GM19238 (cell line): ENCODE measurements around the gene ENPP5.
A peak's percentile ranks its signal among the peaks of the same experiment; 100 is the strongest.

Experiments
- DNase-seq: peaks from one replicate; pipeline ENCODE4 v3.0.0; 2011; ENCODE audit warnings: low spot score; ENCODE audit not compliant: insufficient read length

ENPP5 gene, protein sequence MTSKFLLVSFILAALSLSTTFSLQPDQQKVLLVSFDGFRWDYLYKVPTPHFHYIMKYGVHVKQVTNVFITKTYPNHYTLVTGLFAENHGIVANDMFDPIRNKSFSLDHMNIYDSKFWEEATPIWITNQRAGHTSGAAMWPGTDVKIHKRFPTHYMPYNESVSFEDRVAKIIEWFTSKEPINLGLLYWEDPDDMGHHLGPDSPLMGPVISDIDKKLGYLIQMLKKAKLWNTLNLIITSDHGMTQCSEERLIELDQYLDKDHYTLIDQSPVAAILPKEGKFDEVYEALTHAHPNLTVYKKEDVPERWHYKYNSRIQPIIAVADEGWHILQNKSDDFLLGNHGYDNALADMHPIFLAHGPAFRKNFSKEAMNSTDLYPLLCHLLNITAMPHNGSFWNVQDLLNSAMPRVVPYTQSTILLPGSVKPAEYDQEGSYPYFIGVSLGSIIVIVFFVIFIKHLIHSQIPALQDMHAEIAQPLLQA

DNA sequence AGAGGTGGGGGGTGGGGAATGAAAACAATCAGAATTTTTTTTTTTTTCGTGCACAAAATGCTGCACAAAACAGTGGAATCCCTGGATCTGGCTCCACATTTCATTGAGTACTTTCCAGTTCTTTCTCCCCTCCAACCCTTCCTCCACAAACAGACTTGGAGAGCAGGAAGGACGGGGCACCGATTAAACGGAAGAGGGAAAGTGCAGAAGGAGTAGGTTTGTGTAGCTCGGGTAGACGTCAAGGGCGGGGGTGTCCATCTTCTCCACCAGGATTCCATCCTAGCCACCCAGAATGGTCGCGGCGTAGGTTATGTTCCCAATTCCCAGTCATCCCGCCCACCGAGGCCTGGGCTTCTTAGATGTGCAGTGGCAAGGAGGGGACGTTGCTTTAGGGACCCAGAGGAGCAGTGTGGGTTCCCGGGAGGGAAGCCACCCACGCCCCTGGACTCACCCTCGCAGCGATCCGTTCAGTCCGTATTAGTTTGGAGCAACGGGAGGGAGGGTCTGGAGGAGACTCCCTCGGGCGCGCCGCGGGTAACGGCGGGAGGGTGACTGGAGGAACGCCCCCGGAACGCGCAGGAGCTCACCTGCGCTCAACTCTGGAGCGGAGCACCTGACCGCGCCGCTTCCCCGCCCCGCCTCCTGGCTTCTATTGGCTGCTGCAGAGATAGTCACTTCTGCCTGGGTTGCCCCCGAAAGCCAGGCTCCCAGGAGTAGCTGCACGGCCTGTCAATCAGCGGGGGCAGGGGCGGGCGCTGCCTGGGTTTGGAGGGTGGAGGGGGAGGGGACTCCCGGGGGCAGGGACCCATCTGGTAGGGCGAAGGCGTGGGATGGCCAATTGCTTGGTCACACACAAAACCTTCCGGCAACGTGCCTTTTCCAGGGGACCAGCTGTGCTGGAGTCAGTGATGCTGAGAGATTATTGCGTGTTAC is at the start of gene ENPP5:
TSS of gene ENPP5 (minus strand) at position 624 of the 933 bp plus-strand sequence. CDS start 2,718 bp downstream, outside the sequence.
- peak; percentile 68 for DNase-seq

DNA sequence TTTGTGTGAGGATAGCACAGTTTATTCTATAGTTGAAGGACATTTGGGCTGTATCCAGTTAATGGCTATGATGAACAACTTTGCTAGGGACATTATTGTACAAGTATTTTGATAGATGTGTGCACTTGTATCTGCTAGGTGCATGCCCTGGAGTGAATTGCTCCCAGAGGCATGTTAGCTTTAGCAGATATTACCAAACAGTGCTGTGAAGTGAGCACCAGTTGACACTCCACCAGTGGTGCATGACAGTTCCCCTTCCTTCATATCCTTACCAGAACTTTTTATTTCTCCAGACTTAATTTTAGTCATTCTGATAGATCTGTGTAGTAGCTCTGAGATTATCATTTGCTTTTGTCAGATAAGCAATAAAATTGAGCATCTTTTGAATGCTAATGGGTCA is 48.9 kb upstream of the ENPP5 start:
- no peak for DNase-seq

DNA sequence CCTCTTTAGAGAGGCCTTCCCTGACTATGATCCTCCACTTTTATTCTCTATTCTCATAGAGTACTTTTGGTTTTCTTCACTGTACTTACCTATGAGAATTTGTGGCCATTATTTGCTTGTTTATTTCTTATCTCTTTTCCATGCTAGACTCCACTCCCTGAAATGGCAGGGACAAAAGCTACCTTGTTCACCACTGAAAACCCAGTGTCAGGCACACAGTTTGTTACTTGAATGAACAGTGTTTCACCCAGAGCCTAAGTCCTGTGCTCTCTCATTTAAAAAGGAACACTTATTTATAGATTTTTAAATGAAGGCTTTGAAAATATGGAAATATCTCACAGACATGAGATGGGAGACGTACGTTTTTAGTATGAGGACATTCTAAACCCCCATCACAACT is 47.7 kb upstream of the ENPP5 start:
- no peak for DNase-seq

DNA sequence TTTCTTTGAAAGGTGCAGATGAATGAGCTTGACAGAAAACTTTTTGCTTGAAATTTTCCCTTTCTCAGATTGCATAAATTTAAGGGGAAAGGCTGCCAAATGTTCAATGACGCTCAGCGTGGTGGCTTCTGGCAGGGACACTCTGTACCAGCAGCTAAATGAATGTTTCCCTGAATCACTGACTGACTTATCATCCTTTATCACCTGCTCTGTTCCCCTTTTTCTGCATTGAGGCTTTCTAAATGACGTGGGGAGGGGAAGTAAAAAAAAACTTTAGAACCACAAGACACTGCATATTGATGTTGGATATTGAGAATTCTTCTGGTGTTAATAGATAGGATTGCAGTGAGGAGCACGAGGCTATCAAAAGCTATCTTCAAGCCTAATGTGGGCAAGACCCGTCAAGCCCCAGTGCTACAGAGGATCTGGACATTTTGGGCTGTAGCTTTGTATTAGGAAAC is 46.9 kb upstream of the ENPP5 start:
- DNase-seq = peak; percentile 12

DNA sequence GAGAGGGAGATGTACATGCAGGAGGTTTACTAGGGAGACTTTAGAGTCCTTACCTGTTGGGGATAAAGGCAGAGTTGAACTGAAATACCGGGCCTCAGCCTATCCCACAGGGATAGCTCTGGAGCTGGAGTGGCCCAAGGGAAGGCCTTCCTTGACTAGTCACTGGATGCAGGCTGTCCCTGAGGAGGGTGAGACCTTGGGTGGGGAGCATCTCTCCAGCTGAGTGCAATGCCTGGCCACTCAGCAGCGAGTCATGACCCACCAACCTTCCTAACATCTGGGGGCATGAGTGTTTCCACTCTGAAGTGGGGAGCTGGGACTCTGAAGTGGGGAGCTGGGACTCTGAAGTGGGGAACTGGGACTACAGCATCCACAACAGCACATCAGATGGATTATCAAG is 46.1 kb upstream of the ENPP5 start:
- no peak for DNase-seq

DNA sequence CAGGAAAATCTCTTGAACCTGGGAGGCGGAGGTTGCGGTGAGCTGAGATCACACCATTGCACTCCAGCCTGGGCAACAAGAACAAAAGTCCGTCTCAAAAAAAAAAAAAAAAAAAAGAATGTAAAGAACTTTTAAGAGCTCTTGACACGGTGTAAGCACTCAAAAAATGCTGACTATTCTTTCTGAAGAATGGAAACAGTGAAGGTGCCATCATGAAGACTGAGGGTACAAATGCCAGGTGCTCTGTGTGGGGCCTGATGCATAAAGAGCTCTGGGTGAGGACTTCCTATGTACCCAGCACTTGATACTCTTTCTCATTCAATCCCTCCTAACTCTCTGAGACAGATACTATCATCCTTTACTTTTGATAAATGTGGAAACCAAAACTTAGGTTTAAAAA is 45.0 kb upstream of the ENPP5 start:
- DNase-seq = no peak

DNA sequence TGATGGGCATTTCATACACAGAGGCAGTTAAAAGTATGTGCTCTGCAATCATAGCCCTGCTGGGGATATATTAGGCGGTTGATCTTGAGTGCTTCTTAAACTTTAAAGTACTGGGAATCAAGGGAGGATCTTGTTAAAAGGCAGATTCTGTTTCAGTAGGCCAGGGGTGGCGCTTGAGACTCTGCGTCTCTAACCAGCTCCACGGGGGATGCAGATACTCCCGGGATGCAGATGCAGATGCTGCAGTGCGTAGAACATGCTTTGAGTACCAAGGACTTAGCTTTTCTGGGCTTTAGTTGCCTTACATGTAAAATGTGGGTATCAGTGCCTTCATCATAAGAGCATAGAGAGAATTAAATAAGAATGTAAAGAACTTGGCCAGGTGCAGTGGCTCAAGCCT is 44.4 kb upstream of the ENPP5 start:
- DNase-seq = no peak

DNA sequence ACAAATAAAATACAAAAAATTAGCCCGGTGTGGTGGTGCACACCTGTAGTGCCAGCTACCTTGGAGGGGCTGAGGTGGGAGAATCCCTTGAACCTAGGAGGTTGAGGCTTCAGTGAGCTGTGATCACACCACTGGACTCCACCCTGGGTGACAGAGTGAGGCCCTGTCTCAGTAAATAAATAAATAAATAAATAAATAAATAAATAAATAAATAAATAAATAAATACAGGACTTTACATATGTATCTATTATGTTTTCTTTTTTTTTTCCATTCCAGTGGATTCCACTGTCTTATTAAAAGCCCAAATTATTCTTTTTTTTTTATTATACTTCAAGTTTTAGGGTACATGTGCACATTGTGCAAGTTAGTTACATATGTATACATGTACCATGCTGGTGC is 41.1 kb upstream of the ENPP5 start:
- DNase-seq = no peak

DNA sequence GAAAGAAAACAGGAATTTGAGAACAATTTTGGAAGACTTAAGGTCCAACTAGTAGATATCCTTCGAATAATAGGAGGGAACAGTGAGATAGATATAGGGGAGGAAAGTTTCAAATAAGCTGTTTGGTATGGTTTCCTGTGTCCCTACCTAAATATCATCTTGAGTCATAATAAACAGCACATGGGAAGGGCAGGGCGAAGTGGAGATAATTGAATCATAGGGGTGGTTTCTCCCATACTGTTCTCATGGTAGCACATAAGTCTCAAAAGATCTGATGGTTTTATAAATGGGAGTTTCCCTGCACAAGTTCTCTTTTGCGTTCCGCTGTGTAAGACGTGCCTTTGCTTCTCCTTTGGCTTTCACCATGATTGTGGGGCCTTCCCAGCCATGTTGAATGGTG is 39.5 kb upstream of the ENPP5 start:
- DNase-seq = no peak

DNA sequence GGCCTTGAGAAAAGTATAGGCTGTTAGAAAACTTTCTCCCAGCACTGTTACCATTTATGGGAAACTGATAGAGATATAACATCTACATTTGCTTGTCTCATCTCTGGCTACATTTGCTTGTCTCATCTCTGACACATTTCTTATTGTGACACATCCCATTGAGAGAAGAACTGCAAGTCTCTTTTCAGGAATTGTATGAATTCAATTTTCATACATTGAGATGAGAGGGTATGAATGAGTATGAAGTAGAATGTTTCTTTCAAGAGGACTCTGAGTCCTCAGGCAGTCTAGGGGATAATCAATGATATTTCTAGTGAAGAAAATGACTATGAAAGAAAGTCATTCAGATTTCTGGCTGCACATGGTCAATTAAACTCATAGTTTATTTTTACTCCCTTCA is 37.5 kb upstream of the ENPP5 start:
- no peak for DNase-seq

DNA sequence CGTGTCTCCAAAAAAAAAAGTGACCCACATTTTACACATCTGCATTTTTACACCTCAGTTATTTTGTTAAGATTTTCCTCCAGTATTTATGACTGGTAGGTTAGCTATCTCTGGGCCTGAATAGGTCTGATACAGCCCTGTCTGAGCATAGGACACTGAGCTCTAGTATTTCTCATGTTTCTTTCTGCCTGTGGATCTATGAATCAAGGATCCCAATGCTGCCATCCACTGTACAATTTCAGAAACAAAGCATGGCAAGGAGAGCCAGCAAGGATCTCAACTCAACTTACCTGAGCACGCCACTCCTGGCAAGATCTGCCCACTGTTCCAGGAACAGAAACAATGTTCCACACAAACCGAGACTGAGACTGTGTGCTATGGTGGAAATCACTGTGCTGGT is 36.4 kb upstream of the ENPP5 start:
- no peak for DNase-seq

DNA sequence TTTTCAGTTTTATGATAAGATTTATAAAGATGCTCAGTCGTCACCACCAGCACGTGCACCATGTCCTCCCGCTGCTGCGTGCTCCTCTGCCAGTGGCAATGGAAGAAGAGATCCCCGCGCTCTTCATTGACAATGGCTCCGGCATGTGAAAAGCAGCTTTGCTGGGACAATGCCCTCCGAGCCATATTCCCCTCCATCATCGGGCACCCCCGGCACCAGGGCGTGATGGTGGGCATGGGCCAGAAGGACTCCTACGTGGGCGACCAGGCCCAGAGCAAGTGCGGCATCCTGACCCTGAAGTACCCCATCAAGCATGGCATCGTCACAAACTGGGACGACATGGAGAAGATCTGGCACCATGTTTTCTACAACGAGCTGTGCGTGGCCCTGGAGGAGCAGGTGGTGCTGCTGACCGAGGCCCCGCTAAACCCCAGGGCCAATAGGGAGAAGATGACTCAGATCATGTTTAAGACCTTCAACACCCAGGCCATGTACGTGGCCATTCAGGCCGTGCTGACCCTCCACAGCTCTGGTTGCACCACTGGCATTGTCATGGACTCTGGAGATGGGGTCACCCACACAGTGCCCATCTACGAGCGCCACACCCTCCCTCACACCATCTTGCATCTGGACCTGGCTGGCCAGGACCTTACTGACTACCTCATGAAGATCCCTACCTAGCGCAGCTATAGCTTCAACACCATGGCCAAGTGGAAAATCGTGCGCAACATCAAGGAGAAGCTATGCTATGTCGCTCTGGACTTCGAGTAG is 34.3 kb upstream of the ENPP5 start:
- DNase-seq = no peak

DNA sequence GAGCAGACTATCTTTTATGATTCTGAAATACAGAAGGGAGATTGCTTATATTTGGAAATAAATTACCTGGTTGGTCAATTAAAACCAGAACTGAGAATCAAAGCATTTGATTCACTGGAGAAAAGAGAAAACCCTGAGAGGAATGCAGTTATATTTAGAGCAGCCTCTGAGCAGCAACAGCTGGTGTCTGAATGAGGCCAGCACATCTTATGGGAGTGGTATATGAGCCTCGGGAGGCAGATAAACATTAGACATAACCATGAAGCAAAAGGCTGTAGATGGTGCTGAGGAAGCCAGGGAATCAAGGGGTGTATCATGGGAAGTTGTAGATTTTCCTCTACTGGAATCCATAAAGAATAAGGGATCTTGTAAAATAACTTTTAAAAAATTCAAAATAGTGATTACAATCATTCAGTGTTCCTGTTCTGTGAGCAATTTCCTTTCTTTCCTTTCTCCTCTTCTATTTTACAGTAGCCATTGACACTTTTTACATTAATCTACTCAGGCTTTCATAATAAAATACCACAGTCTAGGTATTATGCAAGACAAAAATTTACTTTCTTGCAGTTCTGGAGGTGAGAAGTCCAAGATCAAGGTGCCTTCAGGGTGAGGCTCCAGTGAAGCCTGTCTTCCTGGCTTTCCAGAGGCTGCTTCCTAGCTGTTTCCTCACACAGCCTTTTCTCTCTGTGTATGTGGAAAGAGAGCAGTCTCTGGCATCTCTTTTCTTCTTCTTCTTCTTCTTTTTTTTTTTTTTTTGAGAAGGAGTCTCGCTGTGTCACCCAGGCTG is 32.8 kb upstream of the ENPP5 start:
- DNase-seq = no peak

DNA sequence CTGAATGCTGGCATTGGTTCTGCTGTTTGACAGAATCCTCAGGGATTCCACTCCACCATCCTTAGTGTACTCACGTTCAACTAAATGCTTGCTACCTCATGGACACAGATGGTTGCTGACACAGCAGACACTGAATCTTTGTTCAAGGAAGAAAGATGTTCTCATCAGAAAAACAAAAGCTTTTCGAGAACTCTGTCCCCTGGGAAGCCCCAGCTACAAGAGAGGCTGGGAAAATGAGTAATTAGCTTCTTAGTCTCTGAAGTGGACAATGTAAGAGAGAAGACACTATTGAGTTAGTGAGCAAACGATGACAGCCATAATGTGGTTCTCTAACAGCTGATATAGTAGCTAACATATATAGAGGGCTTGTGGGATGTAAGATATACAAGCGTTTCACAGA is 30.9 kb upstream of the ENPP5 start:
- no peak for DNase-seq

DNA sequence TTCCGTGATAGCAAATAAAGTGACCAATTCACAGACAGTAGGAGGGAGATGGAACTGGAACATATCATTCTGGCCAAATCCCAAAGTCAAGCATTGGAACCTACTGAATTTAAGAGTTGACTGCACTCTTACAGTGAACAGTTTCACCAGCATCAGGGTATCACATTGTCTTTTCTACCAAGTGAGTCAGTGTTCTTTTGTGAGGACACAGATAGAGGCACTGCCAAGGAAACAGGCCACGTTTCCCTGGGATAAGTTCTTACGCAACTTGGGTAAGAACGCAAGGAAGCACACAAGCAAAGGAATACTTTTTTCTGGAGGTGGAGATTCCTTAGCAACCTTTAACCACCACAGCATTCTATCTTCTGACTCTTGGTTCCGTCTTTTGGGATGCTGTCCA is 28.6 kb upstream of the ENPP5 start:
- DNase-seq = no peak

DNA sequence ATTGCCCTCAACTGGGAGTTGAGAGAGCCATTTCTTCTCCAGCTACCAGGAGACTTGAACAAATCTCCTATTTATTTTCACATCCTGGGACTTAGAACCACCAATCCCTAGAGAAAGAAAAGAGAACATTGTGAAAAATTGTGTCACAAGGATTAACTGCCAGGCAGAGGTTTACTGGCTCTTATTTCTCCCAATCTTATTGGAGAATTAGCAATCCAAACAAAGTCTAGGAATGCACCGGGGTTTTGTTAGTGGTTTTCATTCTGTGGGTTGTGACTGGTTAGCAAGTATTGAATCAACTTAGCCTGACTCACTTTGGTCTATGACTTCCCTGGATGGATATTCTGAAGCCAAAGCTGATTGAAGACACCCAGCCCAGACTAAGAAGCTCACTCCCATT is 21.2 kb upstream of the ENPP5 start:
- DNase-seq = no peak

DNA sequence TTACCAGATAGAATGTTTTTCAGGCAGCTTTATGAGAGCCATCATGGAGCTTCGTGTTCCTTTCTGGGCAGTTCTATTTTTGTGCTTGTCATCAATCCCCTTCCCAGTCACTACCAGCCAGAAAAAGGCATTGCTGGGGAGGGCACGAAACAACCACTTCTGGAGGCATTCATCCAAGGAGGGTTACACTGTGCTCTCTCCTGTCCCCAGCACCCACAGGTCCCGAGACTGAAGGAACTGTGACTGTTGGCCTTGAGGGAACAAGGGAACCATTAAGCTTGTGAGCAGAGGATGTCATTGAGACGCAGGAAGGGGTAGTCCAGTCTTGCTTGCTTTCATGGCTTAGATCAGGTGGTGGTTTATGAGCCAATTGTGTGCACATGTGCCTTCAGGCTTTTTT is 20.1 kb upstream of the ENPP5 start:
- no peak for DNase-seq

DNA sequence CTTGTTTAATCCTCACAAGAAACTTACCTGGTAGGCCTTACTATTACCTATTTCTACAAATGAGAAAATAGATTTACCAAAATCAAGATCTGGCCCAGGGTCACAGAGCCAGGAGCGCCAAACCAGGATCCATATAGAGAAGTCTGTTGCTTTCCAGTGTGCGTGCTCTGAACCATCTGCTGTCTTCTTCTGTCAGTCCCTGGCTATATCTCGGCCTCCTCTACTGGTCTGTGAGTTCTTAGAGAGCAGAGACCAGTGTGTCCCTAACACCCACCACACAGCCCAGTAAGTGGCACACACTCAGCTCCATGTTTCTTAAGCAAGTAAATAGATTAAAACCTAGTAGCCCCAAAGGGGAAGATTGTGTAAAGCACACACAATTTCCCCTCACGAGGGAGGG is 18.9 kb upstream of the ENPP5 start:
- no peak for DNase-seq

DNA sequence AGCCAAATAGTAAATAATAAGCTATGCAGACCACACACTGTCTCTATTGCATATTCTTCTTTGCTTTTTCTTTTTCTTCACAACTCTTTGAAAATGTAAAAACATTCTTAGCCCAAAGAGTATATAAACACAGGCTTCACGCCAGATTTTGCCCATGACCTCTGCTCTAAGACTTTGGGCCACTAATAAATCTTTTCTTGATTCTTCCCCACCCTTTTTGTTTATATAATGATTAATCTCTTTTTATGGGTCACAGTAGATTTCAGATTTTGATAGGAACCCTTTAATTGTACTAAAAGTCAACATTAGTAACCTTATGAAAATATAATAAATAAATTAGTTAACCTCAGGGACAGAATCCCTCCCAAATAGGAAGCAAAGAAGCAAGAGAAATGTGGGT is 15.8 kb upstream of the ENPP5 start:
- no peak for DNase-seq

DNA sequence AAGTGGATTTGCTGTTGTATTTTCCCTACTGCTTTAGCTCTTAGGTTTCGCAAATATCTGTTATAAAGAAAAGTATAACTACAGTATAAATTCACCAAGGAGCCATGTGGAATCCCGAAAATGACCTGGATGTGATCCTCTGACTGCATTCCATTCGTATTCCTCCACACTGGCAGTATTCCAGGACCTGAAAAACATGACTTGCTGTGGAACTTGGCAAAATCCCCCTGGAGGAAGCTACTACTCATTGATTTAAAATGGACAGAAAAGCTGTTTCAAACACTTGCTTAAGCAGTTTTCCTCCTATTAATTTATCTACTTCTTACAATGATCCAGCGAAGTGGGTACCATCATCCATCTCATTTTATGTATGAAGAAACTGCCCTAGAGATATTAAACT is 13.3 kb upstream of the ENPP5 start:
- no peak for DNase-seq

DNA sequence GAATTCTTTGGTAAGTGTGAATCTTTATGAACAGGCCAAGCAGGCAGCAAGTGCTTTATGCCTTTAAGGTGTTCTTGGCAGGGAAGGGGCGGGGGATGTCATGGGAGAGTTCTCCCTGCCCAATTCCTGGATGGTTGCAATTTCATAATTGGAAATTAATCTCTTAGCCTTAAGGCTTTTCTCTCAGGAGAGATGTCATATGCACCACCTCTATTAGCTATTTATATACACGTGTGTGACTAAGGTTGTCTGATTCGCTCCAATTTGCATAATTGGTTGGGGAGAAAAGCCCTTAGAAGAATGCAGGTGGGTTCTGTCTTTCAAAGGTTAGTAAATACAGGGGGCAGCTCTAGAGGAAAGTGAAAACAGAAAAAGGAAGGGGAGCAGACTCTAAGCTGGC is 5.2 kb upstream of the ENPP5 start:
- DNase-seq = no peak
